ENCODE data around the gene ATP5F1A.

DNA sequence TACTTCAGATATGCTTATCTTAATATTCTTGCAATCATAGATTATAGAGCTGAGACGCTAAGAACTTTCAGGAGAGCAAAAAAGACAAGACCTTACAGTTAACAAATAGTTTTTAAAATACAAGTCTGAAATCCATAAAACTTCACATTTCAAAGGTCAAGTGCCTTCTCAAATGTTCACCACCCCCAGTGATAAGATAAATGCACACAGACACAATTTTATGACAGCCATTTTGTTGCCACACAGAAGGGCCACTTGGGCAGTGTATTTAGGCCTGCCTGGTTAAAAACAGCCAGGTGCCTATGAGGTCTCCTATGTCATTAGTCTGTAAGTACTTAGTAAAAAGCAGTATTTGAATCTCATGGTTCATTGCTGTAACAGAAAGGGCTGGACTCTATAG lies 17.9 kb downstream of the ATP5F1A start:
- TF ChIP-seq, protein P1, sequence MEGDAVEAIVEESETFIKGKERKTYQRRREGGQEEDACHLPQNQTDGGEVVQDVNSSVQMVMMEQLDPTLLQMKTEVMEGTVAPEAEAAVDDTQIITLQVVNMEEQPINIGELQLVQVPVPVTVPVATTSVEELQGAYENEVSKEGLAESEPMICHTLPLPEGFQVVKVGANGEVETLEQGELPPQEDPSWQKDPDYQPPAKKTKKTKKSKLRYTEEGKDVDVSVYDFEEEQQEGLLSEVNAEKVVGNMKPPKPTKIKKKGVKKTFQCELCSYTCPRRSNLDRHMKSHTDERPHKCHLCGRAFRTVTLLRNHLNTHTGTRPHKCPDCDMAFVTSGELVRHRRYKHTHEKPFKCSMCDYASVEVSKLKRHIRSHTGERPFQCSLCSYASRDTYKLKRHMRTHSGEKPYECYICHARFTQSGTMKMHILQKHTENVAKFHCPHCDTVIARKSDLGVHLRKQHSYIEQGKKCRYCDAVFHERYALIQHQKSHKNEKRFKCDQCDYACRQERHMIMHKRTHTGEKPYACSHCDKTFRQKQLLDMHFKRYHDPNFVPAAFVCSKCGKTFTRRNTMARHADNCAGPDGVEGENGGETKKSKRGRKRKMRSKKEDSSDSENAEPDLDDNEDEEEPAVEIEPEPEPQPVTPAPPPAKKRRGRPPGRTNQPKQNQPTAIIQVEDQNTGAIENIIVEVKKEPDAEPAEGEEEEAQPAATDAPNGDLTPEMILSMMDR (IDR thresholded peaks at IDR 0.05; ENCODE audit: low read length), result no peak
- no peak for TF ChIP-seq EZH2 (optimal IDR thresholded peaks at IDR 0.05; ENCODE audit: low read depth, low read length)
